ENCODE measurements around the gene SACM1L. TPM values are rescaled to one million over a fixed set of nuclear protein-coding genes. Genes with fewer than 3 reads are reported as not detected.

Gene SACM1L
- total and polyA plus RNA-seq, 2 of the 13 experiments (the other 11 are each of a cell fraction or from before 2014, with no cell fraction given), result 15.1 to 27.8 TPM

- peak; percentile 91 for TF ChIP-seq ZBTB21 (CRISPR knock-in tag; IDR thresholded peaks at IDR 0.05)
- 0 out of 2 replicates have a peak, but pooled peaks have one; percentile 30 for TF ChIP-seq HOXA5 (CRISPR knock-in tag; IDR thresholded peaks at IDR 0.05)
- TF ChIP-seq SOX5 (CRISPR knock-in tag; IDR thresholded peaks at IDR 0.05; ENCODE audit: borderline replicate concordance), result peak; percentile 59; the same call in 1 of the 2 replicates
- peak; percentile 70 for TF ChIP-seq SALL1 (CRISPR knock-in tag; IDR thresholded peaks at IDR 0.05)
- no peak for TF ChIP-seq TCF12 (IDR thresholded peaks at IDR 0.05)
- 0 out of 2 replicates have a peak, but pooled peaks have one; percentile 40 for TF ChIP-seq TCF12 (CRISPR knock-in tag; IDR thresholded peaks at IDR 0.05)
- TF ChIP-seq HDAC1 (CRISPR knock-in tag; IDR thresholded peaks at IDR 0.05), result 0 out of 2 replicates have a peak, but pooled peaks have one; percentile 34
- no peak for TF ChIP-seq ZFYVE20 (CRISPR knock-in tag; IDR thresholded peaks at IDR 0.05; ENCODE audit: borderline replicate concordance, low read depth)
- 0 out of 2 replicates have a peak, but pooled peaks have one; percentile 28 for TF ChIP-seq ZMYM4 (CRISPR knock-in tag; IDR thresholded peaks at IDR 0.05)
- no peak for TF ChIP-seq SOX6 (IDR thresholded peaks at IDR 0.05)
- TF ChIP-seq SOX6 (CRISPR knock-in tag; IDR thresholded peaks at IDR 0.05), result peak; percentile 56; the same call in 1 of the 2 replicates
- no peak for TF ChIP-seq KLF12 (CRISPR knock-in tag; IDR thresholded peaks at IDR 0.05; ENCODE audit: borderline replicate concordance)
- peak; percentile 57; the same call in 1 of the 2 replicates for TF ChIP-seq NR2C2 (CRISPR knock-in tag; IDR thresholded peaks at IDR 0.05; ENCODE audit: borderline replicate concordance)
- 0 out of 2 replicates have a peak, but pooled peaks have one; percentile 50 for TF ChIP-seq ZFP1 (CRISPR knock-in tag; IDR thresholded peaks at IDR 0.05)
- TF ChIP-seq ZNF335 (CRISPR knock-in tag; IDR thresholded peaks at IDR 0.05), result 0 out of 2 replicates have a peak, but pooled peaks have one; percentile 62
- TF ChIP-seq PRDM10 (CRISPR knock-in tag; IDR thresholded peaks at IDR 0.05; ENCODE audit: low read depth), result peak; percentile 30; the same call in 1 of the 2 replicates
- TF ChIP-seq MATR3 (CRISPR knock-in tag; IDR thresholded peaks at IDR 0.05), result no peak
- TF ChIP-seq ZNF614 (CRISPR knock-in tag; IDR thresholded peaks at IDR 0.05; ENCODE audit: borderline replicate concordance), result peak; percentile 53; the same call in 1 of the 2 replicates
- peak; percentile 89; the same call in 1 of the 2 replicates for TF ChIP-seq AHDC1 (CRISPR knock-in tag; IDR thresholded peaks at IDR 0.05; ENCODE audit: borderline replicate concordance)
- no peak for TF ChIP-seq RBM22 (optimal IDR thresholded peaks at IDR 0.05; ENCODE audit: low read length)
- TF ChIP-seq ZNF720 (CRISPR knock-in tag; IDR thresholded peaks at IDR 0.05), result no peak
- no peak for TF ChIP-seq NCOR1 (IDR thresholded peaks at IDR 0.05; ENCODE audit: borderline replicate concordance, low read length)
- peak; percentile 53; the same call in 1 of the 2 replicates for TF ChIP-seq POGZ (CRISPR knock-in tag; IDR thresholded peaks at IDR 0.05)
Observed at GRCh38 chr3:45647148-45647619, 42.0 kb upstream of the SACM1L start (continued).
